ENCODE data around the gene TMEM130.

DNA sequence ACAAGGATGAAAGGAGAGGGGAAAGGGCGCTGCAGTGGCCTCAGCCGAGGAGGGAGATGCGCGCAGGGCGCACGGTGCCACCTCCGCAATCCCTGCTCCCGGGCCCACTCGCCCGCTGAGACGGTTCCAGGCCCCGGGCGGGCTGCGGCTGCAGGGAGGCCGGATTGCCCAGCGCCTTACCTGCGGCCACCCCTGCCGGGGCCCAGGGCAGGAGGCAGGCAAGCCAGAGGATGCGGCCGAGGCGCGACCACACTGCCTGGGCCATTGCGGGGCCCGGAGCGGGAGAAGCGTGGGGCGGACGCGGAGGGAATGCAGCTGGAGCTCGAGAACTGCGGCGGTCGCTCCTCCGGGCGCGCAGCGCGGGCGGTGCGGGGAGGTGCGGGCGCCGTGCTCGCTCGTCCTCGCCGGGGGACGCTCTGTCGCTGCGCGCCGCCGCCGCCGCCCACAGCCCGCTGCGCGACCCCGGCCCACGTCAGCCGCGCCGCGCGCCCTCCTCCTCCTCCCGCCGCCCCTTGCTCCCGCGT, at the start of gene TMEM130:
- TF ChIP-seq POLR2A (IDR thresholded peaks at IDR 0.05) = no peak
- TF ChIP-seq, protein P1, sequence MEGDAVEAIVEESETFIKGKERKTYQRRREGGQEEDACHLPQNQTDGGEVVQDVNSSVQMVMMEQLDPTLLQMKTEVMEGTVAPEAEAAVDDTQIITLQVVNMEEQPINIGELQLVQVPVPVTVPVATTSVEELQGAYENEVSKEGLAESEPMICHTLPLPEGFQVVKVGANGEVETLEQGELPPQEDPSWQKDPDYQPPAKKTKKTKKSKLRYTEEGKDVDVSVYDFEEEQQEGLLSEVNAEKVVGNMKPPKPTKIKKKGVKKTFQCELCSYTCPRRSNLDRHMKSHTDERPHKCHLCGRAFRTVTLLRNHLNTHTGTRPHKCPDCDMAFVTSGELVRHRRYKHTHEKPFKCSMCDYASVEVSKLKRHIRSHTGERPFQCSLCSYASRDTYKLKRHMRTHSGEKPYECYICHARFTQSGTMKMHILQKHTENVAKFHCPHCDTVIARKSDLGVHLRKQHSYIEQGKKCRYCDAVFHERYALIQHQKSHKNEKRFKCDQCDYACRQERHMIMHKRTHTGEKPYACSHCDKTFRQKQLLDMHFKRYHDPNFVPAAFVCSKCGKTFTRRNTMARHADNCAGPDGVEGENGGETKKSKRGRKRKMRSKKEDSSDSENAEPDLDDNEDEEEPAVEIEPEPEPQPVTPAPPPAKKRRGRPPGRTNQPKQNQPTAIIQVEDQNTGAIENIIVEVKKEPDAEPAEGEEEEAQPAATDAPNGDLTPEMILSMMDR (IDR thresholded peaks at IDR 0.05) = no peak
- no peak for TF ChIP-seq POLR2AphosphoS5 (IDR thresholded peaks at IDR 0.05)
